ENCODE results near the gene RGS6.

RGS6 gene

DNA sequence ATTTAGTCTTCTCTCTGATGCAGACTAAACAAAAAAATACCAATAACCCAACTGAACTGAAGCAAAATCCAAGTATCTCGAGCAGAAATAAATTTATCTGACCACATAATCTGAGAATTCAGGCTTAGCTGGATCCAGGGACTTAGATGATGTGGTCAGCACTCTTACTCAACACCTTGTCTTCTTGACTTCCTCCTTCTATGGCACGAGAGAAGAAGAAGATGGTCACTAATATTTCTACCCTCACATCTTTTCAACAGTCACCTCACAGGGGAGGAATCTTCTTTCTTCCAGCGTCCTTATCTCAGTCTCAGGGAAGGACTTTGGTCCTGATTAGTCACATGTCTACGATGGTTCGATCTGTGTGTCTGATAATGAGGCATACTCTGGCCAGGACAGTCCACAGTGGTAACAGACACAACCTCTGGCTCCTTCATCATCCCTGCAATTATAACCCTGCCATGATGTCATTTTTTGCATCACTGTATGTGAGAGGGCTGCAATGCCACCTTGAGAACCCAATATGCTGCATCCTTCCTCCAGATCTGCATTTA, 15.8 kb downstream of the RGS6 start:
- DNase-seq: no peak

DNA sequence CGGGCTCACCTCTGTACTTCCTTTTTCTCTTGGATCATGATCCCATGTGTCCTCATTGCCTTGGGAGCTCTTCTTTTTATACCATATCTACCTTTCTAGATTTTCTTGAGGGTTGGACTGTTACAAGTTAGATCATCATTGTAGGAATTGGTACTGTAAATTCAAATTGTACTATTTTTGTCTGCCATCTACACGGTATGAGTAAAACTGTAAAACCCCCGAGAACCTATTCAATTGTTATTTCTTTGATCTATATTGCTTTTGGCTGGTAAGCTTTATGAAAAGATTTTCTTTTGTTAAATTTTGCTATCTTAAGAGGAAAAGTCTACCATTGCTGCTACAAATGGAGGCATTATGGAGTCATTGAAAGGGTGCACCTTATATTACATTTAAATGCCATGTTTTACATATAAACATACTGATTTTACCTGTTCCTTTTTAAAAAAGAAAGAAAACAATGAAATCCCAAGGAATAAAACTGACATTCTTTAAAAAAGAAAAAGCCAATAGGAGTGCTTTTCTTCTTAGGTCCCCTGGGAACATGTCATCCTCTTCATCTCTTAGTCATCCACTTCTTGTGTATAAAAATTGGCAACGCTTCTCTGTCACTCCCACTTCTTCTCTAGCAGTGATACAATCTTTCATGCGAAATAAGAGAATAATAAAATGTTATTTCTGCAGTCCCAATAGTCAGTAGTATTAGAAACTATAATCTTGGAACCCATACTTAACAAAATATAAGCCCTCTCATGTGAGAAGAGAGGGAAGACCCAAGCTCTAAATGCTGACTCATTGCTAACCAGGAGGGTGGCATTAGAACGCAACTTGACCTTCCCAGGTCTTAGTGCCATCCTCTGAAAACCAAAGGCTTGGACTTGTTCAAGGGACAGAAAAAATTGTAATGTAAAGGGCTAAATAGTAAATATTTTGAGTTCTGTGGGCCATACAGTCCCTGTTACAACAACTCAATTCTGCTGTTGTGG, 20.4 kb downstream of the RGS6 start:
- no peak for DNase-seq

DNA sequence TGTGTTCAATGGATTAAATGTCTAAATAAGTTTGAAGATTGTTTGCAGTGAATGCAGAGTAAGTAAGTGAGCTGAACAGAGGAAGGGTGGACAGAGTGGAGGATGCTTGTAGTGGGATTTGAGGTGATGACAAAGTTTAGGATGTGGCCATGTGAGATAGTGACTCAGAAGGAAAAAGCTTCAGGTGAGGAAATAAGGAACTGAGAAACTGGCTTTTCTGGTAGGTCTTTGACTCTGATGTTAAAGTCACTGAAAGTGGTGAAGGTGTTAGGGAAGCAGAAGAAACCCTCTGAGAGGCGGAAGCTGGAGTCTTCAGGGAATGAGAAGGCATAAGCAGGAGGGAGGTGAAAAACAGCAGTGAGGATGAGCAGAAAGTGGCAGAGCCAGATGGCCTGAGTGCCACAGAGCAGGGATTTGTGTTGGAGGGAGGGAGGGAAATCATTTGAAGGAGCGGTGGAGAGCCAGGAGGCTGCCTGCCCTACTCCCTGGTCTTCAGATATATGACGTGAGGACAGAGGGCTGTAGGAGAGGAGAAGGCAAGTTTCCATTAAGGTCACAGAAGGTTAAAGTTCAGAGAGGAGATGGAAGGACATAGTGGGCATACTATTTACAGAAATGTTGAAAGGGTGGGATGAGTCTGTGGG, 24.8 kb downstream of the RGS6 start:
- no peak for DNase-seq

DNA sequence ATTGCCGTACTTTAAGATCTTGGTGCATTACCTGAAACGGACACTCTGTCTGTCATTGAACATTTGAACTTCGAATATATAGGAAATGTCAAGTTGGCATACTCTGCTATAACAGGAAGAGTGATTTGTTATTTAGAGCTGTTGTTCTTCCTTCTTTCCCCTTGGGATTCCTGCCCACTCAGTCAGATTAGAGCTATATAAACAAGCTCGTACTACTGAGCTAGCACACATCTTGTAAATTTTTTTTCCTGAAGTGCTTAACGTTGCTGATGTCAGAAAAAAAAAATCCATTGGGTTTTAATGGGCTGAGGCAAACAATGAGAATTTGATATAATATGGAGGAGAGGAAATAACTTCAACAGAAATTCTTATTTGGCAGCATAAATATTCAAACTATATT, 26.8 kb downstream of the RGS6 start:
- DNase-seq: no peak

DNA sequence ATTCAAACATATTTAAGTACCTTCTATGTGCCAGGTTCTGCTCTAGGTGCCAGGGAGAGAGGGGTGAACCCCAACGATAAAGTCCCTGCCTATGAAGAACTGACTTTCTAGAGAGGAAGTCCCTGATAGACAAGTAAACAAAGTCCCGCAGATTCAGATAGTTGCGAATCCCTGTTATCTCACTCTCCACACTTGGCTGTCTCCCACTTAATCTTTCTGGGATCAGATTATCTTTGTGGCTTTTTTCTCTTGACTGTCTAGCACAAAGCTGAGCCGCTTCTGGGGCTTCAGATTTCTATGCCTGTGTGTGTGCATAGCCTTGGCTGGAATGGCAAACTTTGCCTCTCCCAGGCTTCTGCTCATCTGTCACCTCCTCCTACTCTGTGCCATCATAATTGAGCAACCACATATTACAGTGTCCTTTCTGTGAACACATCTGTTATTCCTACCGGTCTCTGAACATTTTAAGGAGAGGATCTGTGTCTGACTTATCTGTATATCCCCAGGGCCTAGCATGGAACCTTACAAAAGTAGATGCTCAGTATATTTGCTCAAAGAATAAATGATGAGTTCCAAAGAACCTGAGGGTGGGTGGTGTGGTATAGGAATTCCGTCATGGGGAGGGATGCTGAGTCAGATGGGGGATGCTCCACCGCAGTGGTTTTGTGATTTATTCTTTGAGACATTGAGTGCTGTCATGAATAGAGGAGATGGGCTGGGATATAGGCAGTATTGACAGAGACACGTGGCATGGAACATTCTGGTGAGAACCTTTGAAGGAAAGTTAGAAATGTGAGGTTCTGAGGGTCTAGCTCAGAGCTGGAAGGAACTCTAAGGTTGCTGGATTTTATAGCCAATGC, 28.5 kb downstream of the RGS6 start:
- no peak for DNase-seq

DNA sequence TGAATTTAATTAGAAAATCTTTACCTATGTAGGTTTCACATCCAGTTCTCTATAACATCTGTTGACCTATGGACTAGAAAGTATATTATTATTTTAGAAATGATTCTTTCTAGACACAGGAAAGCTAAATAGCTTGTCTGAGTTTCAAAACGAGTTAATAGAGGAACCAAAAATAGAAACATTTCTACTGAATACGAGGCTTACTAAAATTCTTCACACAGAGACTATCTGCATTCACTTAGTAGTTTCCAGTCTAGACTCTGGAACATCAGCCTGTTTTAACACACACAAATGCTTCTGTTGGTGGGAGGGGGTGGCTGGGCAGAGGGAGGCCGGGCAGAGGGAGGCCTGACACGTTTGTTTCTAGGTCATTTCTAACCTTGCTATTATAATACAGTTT, 29.7 kb downstream of the RGS6 start:
- no peak for DNase-seq

DNA sequence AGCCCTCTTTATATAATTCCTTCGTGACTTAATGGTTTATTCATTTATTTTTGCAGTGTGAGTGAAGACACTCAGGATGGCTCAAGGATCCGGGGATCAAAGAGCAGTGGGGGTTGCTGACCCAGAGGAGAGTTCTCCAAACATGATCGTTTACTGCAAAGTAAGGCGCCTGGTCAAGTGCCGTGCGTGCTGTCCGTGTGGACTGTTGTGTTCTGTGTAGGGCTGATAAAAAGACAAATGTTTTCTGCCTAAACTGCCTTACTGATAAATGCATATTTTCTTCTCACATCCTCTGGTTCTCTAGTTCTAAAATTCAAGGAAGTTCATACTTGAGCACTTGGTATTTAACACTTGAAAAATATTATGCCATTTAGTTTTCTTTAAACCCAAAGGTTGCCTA, 32.5 kb downstream of the RGS6 start:
- no peak for DNase-seq

DNA sequence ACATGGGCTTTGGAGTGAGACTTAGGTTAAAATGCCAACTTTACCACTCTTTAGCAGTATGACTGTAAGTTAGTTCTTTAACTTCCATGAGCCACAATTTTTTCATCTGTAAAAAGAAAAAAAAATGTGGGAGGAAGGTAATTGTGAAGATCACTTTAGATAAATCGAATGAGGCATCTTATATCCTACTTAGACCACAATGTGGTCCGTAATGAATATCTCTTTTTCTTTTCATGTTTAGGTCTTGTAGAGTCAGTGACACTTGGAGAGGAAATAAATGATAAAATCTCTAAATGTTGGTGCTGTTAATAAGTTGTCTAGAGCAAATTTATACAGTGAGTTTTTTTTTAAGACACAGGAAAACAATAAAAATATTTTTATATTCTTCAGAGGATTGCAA, 34.3 kb downstream of the RGS6 start:
- DNase-seq: no peak

DNA sequence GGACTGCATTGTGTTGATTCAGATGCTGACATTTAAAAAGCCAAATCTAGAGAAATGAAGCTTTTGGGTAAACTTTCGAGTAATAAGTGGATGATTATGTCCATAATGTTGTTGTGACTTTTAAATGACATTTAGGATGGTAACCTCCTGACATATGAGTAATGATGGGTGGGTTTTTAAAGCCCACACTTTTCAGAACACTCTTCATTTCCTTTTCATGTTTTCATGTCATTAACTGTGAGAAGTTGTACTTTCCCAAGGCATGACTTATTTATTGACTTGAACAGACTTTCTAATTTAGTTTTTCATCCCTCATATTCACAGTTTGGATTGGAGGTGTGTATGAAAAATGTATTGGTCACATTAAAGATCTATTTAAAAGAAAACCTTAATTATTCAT, 35.5 kb downstream of the RGS6 start:
- DNase-seq: no peak

DNA sequence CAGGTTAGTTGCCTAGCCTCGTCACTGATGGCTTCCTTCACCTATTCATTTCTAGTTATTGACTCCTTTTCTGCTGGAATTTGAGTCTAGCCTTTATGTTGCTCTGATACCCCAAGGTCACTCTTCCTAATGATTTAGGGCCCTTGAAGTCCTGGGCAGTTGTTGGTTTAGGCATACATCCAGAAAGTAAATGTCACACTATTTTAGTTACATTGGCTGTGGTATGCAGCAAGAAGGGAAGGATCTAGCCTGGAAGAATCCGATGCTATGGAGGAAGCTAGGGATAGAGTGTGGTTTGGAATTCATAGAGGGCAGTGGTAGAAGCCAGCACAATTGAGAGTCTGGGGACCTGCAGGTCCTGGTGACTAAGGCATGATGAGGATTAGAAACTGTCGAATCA, 38.0 kb downstream of the RGS6 start:
- no peak for DNase-seq

DNA sequence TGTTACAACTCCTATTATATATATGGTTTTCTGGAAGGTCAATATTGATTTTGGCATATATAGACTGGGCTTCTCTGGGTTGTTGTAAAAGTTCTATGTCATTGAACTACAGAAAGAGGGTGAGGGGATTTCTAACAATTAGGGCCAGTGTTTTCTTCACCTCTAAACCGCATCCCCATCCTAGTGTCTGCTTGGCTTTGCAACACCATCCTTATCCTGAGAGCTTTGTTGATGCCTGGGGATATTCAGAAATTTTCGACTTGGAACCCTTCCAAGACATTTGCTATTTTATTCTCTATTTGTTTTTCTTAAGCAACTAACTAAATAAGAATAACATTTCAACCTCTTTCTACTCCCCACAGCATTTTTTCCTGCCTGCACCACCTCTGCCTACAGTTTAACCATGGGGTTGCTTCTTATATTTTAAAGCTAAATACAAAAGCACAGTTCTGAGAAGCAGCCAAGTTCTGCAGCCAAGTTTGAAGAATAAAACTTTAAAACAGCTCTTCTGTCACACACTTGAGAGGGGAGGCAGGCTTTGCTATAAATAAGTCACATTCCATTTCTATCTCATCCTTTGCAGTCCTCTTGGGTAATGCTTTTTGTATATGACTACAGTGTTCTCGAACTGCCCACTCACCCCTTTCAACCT, 53.4 kb downstream of the RGS6 start:
- no peak for DNase-seq

DNA sequence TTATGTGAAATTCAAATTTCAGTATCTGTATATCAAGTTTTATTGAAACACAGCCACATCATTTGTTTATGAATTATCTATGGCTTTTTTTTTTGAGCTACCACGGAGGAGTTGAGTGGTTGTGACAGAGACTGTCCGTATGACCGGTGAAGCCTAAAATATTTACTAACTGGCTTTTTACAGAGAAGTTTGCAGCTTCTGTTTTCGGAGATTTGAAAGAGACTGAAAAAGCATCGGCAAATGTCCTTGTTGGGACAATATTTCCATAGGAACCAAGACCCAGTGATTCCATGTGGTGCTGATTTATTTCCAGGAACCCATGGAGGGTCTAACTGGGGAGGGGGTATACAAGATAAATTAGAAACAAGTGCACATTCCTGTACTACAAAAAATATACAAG, 56.2 kb downstream of the RGS6 start:
- no peak for DNase-seq

DNA sequence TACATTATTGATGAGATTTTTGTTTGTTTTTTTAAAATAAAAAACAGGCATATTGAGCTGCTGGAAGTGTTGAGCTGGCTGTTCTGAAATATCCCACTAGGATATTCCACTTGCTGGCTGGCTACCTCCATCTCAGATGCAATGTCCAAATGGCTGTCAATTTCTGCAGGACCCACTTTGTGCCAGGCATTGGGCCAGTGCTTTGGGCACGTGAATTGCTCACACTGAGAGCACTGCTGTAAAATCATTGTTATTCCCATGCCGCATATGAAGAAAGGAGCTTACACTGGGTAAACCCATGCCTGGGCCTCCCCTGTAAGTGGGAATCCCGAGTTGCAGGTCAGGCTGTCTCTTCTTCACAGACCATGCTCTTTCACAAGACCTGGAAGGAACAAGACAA, 56.7 kb downstream of the RGS6 start:
- DNase-seq: no peak

DNA sequence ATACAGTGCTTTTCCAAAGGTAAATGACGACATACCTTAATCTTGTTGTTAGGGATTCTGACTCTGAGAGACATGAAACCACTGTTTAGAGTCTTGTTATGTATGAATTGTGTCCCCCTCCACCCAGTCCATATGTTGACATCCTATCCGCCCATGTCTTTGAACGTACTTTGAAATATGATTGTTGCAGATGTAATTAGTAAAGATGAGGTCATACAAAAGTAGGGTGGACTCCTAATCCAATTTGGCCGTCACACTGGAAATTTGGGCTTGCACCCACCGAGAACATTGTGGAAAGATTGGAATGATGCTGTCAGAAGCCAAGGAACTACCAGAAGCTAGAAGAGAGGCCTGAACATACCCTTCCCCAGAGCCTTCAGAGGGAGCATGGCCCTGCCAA, 62.2 kb downstream of the RGS6 start:
- no peak for DNase-seq

DNA sequence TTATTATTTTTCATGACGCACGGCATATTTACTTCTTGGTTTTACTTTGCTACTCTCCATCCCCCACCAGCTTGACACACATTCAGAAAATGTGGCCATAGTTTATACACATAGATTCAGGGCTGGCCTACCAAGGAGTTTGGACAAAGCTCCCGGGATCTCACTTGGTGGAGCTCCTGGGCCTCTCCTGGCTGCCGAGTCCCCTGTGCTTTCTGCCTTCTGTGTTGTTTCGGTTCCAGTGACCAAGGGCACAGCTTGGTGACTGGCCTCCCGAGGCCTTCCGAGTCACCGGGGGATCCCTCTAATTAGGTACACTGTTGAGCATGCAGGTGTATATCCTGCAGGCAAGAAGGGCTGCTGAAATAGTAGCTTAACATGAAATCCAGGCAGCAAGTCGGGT, 63.5 kb downstream of the RGS6 start:
- no peak for DNase-seq

DNA sequence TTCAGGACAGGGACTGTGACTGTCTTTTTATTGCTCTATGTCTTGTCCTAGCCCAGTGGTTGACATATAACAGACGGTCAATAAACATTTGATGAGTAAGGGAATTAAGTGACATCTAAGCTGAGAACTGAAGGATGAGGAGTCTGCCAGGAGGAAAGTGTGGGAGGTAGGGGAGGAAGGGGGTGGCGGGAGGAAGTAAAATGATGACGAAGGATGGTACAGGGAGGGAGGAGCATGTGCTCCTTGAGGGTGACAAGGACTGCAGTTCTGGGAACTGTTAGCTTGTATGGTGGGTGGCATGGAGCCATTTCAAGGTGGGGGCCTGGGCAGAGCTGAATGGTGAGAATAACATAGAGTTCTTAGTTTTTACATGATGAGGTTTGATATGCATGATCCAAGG, 64.4 kb downstream of the RGS6 start:
- DNase-seq: no peak

DNA sequence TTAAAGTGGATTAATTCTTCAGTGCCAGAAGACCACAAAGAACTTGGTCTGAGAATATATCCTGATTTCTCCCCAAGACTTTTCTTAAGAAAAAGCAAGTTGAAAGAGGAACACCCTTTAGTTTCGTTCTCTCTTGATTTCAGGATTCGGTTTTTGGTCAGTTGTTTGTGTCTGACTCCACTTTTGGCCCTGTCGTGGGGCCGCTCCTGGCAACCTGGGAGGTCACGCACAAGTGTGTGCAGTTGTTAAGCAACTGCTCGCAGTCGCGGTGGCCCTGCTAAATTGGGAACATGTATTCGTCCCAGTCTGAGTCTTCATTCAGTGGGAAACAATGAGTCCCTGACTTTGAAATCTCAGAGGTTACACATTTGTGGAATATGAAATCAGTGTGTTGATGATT, 68.7 kb downstream of the RGS6 start:
- no peak for DNase-seq

DNA sequence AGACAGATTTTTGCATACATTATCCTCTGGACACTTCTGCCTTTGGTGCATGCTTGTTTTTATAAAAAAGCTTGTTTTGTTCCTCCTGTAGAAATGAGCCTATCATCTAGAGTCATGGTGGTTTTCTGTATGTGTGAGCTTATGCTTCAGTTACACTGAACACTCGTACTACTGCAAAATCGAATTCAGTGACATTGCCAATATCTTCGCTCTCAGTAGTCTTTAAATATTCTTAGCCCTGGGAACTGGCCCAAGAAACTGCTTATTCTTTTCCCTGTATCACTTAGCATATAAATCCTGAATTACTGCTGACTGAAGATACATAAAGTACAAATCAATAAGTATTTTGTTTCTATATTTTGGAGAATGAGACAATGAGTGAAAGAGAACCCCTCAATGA, 70.5 kb downstream of the RGS6 start:
- no peak for DNase-seq

DNA sequence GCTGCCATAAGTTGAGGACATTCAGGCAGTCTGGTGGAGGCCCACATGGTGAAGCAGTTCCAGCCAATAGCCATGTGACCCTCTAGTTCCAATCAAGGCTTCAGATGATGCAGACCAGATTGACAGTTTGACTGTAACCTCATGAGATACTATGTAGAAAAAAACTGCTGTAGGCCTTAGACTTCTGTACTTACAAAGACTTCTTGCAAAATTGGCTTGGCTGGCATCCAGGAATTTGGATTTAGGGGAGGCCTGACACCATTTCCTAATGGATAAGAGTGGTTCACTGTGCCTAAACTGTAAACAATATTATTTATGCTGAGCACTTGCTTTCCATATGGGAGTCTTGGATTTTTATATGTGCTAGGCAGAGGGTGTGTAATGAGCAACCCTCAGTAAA, 76.4 kb downstream of the RGS6 start:
- no peak for DNase-seq

DNA sequence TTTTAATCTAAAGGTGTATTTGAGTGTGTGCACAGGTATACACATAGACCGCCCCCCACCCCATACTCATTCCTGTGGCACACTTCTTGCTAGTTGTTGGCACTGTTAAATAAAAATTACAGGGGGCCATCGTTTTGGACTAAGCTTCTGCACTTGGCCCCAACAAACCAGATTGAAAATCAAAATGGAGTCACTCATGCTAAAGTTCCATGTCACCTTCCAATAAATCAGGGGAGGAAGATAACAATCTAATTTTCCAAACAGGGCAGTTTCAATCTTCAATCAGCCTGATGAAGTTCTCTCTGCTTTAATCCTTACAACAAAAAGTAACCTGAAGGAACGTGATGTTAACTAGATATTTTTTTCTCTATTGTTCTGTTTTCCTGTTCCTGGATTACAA, 78.2 kb downstream of the RGS6 start:
- DNase-seq: no peak

DNA sequence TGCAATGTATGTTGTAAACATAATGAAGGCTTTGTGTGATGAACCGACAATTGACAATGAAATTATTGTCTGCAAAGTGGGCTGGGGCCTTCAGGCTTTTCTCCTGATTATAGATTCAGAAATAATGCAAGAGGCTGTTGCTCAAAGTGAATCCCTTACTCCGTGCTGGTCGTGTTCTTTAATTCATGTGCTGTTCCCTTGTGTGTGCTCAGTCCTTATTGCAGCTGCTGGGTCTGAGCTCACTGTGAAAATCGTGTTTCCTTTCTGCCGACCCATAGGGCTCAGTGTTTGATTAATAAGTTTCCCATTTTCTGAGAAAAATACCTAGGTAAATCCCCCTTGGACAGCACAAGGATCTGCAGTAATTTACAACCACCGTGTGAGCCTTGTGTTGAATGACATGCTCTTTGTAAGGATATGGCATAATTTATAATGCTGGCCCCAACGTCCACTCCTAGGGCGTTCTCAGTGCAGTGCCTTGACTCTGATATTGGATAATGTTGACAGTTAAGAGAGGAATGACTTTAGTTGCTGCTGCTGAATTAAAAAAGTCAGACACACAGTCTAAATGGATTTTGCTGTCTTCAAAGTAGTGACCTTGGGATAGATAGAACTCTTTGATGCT, 81.6 kb downstream of the RGS6 start:
- no peak for DNase-seq

DNA sequence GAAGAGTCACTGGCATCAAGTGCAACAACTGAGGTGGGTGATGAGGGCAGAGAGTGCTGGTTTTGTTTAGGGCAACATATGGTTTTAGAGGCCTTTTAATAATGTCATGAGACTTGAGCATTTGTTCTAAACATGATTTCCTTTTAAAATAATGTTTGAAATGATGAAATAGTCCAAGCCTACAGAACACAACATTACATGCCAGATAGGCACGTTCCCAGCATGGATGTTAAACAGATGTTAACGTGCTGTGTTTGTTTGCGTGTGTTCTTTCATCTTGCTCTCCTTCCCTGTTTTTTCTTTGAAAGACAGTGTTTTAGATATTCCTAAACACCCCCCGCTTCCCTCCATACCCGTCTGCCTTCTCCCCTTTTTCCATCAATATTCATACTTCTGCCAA, 82.3 kb downstream of the RGS6 start:
- DNase-seq: no peak

Measured in CD4-positive, alpha-beta T cell treated with Interleukin-6 for 4 hours (primary cell).